Stimulated activated CD8-positive, alpha-beta memory T cell treated with anti-CD3 and anti-CD28 coated beads, Interleukin-15, amount 100 ng/mL, for 1 hour (primary cell): Measurements from ENCODE around the gene NIT1.

Source experiments
- DNase-seq: peaks from one replicate; pipeline ENCODE4 v3.0.0-alpha.2; 2020; ENCODE audit warnings: low read depth

The NIT1 gene

GRCh38 chr1:161117759-161118581 is at the start of gene NIT1, which contains the start of gene PFDN2:
Gene NIT1 (plus strand): TSS chr1:161118105. CDS start chr1:161118177, 72 bp downstream.
Gene PFDN2 (minus strand): TSS chr1:161118037. CDS start chr1:161118026, 11 bp downstream.
- DNase-seq: peak; percentile 65

GRCh38 chr1:161068306-161069234 is 49.3 kb upstream of the NIT1 start:
- peak; percentile 67 for DNase-seq

- no peak for DNase-seq
Measured at GRCh38 chr1:161069241-161069640, 48.7 kb upstream of the NIT1 start.

- peak; percentile 63 for DNase-seq
Measured at GRCh38 chr1:161069731-161070270, 48.1 kb upstream of the NIT1 start, which contains the start of gene ARHGAP30. Gene ARHGAP30 (minus strand): TSS chr1:161069891. CDS start chr1:161069624, 267 bp downstream.

GRCh38 chr1:161070761-161071160 is 47.1 kb upstream of the NIT1 start:
- DNase-seq: no peak

- DNase-seq: peak; percentile 19
Measured at GRCh38 chr1:161071886-161072371, 46.0 kb upstream of the NIT1 start.

GRCh38 chr1:161072751-161073449 is 45.0 kb upstream of the NIT1 start:
- no peak for DNase-seq

- DNase-seq: no peak
Measured at GRCh38 chr1:161073474-161074121, 44.3 kb upstream of the NIT1 start.

GRCh38 chr1:161074676-161075368 is 43.1 kb upstream of the NIT1 start:
- no peak for DNase-seq

- no peak for DNase-seq
Measured at GRCh38 chr1:161076410-161076809, 41.5 kb upstream of the NIT1 start.

- DNase-seq: no peak
Measured at GRCh38 chr1:161077426-161077825, 40.5 kb upstream of the NIT1 start.

GRCh38 chr1:161079436-161080110 is 38.3 kb upstream of the NIT1 start:
- no peak for DNase-seq

GRCh38 chr1:161080441-161081405 is 37.2 kb upstream of the NIT1 start:
- no peak for DNase-seq

- DNase-seq: no peak
Measured at GRCh38 chr1:161081519-161081918, 36.4 kb upstream of the NIT1 start.

GRCh38 chr1:161082483-161082882 is 35.4 kb upstream of the NIT1 start:
- no peak for DNase-seq

GRCh38 chr1:161082996-161083747 is 34.7 kb upstream of the NIT1 start:
- no peak for DNase-seq

GRCh38 chr1:161083748-161084596 is 33.9 kb upstream of the NIT1 start:
- DNase-seq: no peak
